Lung (tissue), 13 donors: Measurements from ENCODE around the gene PRAC1. TPM values are rescaled to one million over a fixed set of nuclear protein-coding genes. Genes with fewer than 3 reads are reported as not detected.

ENCODE experiments used
- ATAC-seq: fragments of 200-7000 bp; cut with Tn5 transposase; one replicate; pipeline ENCODE4 v1.9.1; 2020; ENCODE audit warnings: moderate number of reproducible peaks; ENCODE audit not compliant: insufficient read depth, low FRiP score
- DNase-seq, 3 donors: peaks; one replicate each; pipeline ENCODE4 v3.0.0-alpha.2; 2013 to 2017
- H3K27ac ChIP-seq, 2 donors: one replicate each; pipeline ENCODE4 v1.5.1; 2013; ENCODE audit warnings: mild to moderate bottlenecking in 2 of 2, moderate library complexity in 2 of 2, control low read depth in 1 of 2, inconsistent platforms in 1 of 2, low read depth in 1 of 2, low read length in 1 of 2
- H3K27me3 ChIP-seq, 3 donors: one replicate each; pipeline ENCODE4 v1.5.1; 2013; ENCODE audit warnings: low read length in 2 of 3; ENCODE audit not compliant: control insufficient read depth in 3 of 3, insufficient read depth in 3 of 3
- H3K36me3 ChIP-seq, 4 donors: one replicate each; pipeline ENCODE4 v1.5.1; 2013; ENCODE audit warnings: low read length in 4 of 4, mild to moderate bottlenecking in 1 of 4, moderate library complexity in 1 of 4; ENCODE audit not compliant: control insufficient read depth in 4 of 4, insufficient read depth in 4 of 4
- H3K4me1 ChIP-seq, 5 donors: one replicate each; pipeline ENCODE4 v1.5.1; 2013; ENCODE audit warnings: low read length in 5 of 5, mild to moderate bottlenecking in 2 of 5, moderate library complexity in 1 of 5; ENCODE audit not compliant: control insufficient read depth in 5 of 5, insufficient read depth in 5 of 5
- H3K4me3 ChIP-seq: one replicate; pipeline ENCODE4 v1.5.1; 2013; ENCODE audit warnings: mild to moderate bottlenecking, control low read depth, moderate library complexity
- H3K9ac ChIP-seq, 2 donors: one replicate each; pipeline ENCODE4 v1.5.1; 2013; ENCODE audit warnings: low read length in 2 of 2, control low read depth in 1 of 2; ENCODE audit not compliant: insufficient read depth in 1 of 2
- H3K9me3 ChIP-seq, 4 donors: one replicate each; pipeline ENCODE4 v1.5.1; 2013; ENCODE audit warnings: low read length in 3 of 4, mild to moderate bottlenecking in 1 of 4, moderate library complexity in 1 of 4; ENCODE audit not compliant: control insufficient read depth in 4 of 4, insufficient read depth in 3 of 4
- CTCF ChIP-seq: IDR thresholded peaks from 2 replicates; pipeline ENCODE4 v1.5.1; 2012; ENCODE audit warnings: mild to moderate bottlenecking; ENCODE audit errors: control extremely low read depth, extremely low read depth
- WGBS, 2 donors: extraction: QIAGEN DNeasy Blood & Tissue Kit; methylation state at CpG; one replicate each; pipeline ENCODE4 v1.1.7; 2013; 5-methylcytosine and 5-hydroxymethylcytosine counted together
- polyA plus RNA-seq, 2 donors: library from polyadenylated mRNA; stranded (reverse); fragments of 200-250 nt; gene quantifications; one replicate each; pipeline ENCODE4 v1.2.1, GENCODE V29; 2013
- small RNA-seq: library from RNA; depleted of rRNA; stranded (forward); fragments of <200 nt; gene quantifications from one replicate; pipeline ENCODE3, GENCODE V24; 2014; ENCODE audit warnings: low replicate concordance
- total RNA-seq, 2 donors: library from RNA; depleted of rRNA in 1 of 2; stranded (reverse); fragments of >200 nt in 1 of 2; gene quantifications; one replicate each; pipeline ENCODE4 v1.2.1, GENCODE V29; 2014 to 2021
- donor health status: control.
- donor health status: control.
- donor health status: Bipolar disorder and iron deficiency.
- donor health status: healthy.
- donor health status: DM: yes; HTN: yes; CAD: no.

Gene PRAC1
- total and polyA plus RNA-seq, 4 donors = not detected

GRCh38 chr17:48678141-48678971 is 44.0 kb downstream of the PRAC1 start:
- H3K4me1 ChIP-seq = peaks cover 0 to 4% (median 0%) of the 10 kb centered on the region in 5 donors
- peaks cover 2 to 74% (median 47%) of the 10 kb centered on the region in 3 donors for H3K27me3 ChIP-seq
- no peak overlapping the region for H3K4me3 ChIP-seq

DNA sequence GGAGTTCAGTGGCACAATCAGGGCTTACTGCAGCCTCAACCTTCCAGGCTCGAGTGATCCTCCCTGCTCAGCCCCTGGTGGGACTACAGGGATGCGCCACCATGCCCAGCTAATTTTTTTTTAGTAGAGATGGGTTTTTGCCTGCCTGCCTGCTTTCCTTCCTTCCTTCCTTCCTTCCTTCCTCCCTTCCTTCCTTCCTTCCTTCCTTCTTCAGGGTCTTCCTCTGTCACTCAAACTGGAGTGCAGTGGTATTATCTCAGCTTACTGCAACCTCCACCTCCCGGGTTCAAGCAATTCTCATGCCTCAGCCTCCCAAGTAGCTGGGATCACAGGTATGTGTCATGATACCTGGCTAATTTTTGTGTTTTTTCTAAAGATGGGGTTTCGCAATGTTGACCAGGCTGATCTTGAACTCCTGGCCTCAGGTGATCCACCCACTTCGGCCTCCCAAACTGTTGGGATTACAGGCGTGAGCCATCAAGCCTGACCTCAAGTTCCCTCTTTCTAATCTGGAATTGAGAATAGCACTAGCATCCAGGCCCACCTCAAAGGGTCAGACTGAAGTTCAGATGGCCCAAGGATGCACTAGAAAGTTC is 45.3 kb downstream of the PRAC1 start:
- H3K27me3 ChIP-seq = peaks cover 2 to 68% (median 39%) of the 10 kb centered on the region in 3 donors
- 74 to 80% methylated on average over 6 of the region's 6 CpGs for WGBS, 2 donors
- H3K36me3 ChIP-seq = no peaks in the 10 kb centered on the region

More at GRCh38 chr17:48678141-48678971, 44.0 kb downstream of the PRAC1 start:
- whole genome bisulfite sequencing, 2 donors = 8 to 9% methylated on average over 39 to 41 of the region's 41 CpGs
- peak; percentile 50 to 71 (median 53) for DNase-seq
- Histone ChIP-seq H3K27ac (no peak overlapping the region), H3K9ac (no peak overlapping the region), H3K36me3 (no peaks in the 10 kb centered on the region), H3K9me3 (no peaks in the 10 kb centered on the region)
- TF ChIP-seq CTCF = peak; percentile 74
- ATAC-seq = peak; percentile 82

DNA sequence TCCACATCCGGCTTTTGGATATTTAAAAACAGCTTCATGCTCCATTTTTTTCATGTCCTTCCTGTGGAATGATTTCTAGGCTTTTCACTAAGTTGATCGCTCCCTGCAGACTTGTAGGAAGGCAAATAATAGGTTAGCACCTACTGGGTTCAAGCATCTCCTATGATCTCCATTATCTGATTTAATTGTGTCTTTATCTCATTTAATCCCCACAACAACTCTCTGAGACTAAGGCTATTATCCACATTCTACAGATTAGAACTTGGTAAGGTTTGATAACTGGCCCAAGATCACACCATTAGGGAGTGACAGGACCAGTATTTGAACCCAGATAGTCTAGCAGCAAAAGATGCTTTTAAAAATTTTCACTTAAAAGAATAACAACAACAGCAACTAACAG is 50.0 kb downstream of the PRAC1 start:
- WGBS, 2 donors = 55 to 69% methylated on average over 2 of the region's 2 CpGs
- H3K4me3 ChIP-seq = no peak overlapping the region
- H3K9ac ChIP-seq = no peak overlapping the region
- peaks cover 0 to 5% (median 0%) of the 10 kb centered on the region in 5 donors for H3K4me1 ChIP-seq
- ATAC-seq (no peak), DNase-seq (no peak)
- no peak overlapping the region for H3K27ac ChIP-seq
- peaks cover 4 to 50% (median 26%) of the 10 kb centered on the region in 3 donors for H3K27me3 ChIP-seq
- no peaks in the 10 kb centered on the region for H3K9me3 ChIP-seq
- no peaks in the 10 kb centered on the region for H3K36me3 ChIP-seq
- TF ChIP-seq CTCF = no peak

More for the DNA sequence above, 45.3 kb downstream of the PRAC1 start:
- Histone ChIP-seq H3K4me1 (peaks cover 0 to 5% (median 0%) of the 10 kb centered on the region in 5 donors), H3K4me3 (no peak overlapping the region), H3K27ac (no peak overlapping the region), H3K9ac (no peak overlapping the region), H3K9me3 (no peaks in the 10 kb centered on the region)
- no peak for ATAC-seq
- DNase-seq = no peak
- TF ChIP-seq CTCF = no peak

Small RNA genes within 50 kb of the gene (small RNA-seq; reads per million reads assigned to genes)
- gene AC091179.2 (not detected), gene COX6B1P2 (not detected), gene MIR3185 (not detected), gene RF02132 (not detected), gene RF02133 (not detected), gene RN7SL125P (not detected)

Other genes starting within 250 kb of the PRAC1 start
- gene HOXB1, start 191.5 kb downstream of the PRAC1 start, total RNA-seq = not detected
- gene HOXB1, start 191.5 kb downstream of the PRAC1 start, polyA plus RNA-seq = not detected
- gene HOXB2, start 177.4 kb downstream of the PRAC1 start, total RNA-seq = 10 to 100 TPM in 1 of 2 donors, 1 to 10 TPM in 1; 6.7 to 13.9 TPM
- 1 to 10 TPM; 4.1 to 7.8 TPM for gene HOXB2, start 177.4 kb downstream of the PRAC1 start, polyA plus RNA-seq
- gene HOXB4, start 144.2 kb downstream of the PRAC1 start, total RNA-seq = 1 to 10 TPM; 3.5 to 6.7 TPM
- 1 to 10 TPM; 1.4 to 1.7 TPM for gene HOXB4, start 144.2 kb downstream of the PRAC1 start, polyA plus RNA-seq
- gene HOXB3, start 132.3 kb downstream of the PRAC1 start, total RNA-seq = 10 to 100 TPM in 1 of 2 donors, 1 to 10 TPM in 1; 8.6 to 21.1 TPM
- 1 to 10 TPM; 1.9 to 4.9 TPM for gene HOXB3, start 132.3 kb downstream of the PRAC1 start, polyA plus RNA-seq
- 1 to 10 TPM; 2.6 to 2.9 TPM for gene HOXB5, start 128.7 kb downstream of the PRAC1 start, total RNA-seq
- gene HOXB5, start 128.7 kb downstream of the PRAC1 start, polyA plus RNA-seq = 1 to 10 TPM; 1.8 TPM
- 1 to 10 TPM; 6.1 to 7.5 TPM for gene HOXB6, start 117.5 kb downstream of the PRAC1 start, total RNA-seq
- 1 to 10 TPM; 5.3 to 5.4 TPM for gene HOXB6, start 117.5 kb downstream of the PRAC1 start, polyA plus RNA-seq
- gene HOXB7, start 111.5 kb downstream of the PRAC1 start, total RNA-seq = 1 to 10 TPM in 1 of 2 donors, under 1 TPM in 1; 0.43 to 3.3 TPM
- gene HOXB7, start 111.5 kb downstream of the PRAC1 start, polyA plus RNA-seq = 1 to 10 TPM; 1.2 to 3.3 TPM
- gene HOXB8, start 107.2 kb downstream of the PRAC1 start, total RNA-seq = under 1 TPM in 1 of 2 donors, not detected in 1; 0.31 TPM
- under 1 TPM; 0.08 to 0.10 TPM for gene HOXB8, start 107.2 kb downstream of the PRAC1 start, polyA plus RNA-seq
- gene HOXB9, start 96.2 kb downstream of the PRAC1 start, total RNA-seq = under 1 TPM in 1 of 2 donors, not detected in 1; 0.18 TPM
- not detected for gene HOXB9, start 96.2 kb downstream of the PRAC1 start, polyA plus RNA-seq
- gene PRAC2, start 667 bp upstream of the PRAC1 start, total RNA-seq = not detected
- gene PRAC2, start 667 bp upstream of the PRAC1 start, polyA plus RNA-seq = not detected
- gene HOXB13, start 6.2 kb upstream of the PRAC1 start, total RNA-seq = not detected
- gene HOXB13, start 6.2 kb upstream of the PRAC1 start, polyA plus RNA-seq = not detected
- gene TTLL6, start 94.7 kb upstream of the PRAC1 start, total RNA-seq = 1 to 10 TPM; 2.3 to 2.8 TPM
- under 1 TPM; 0.94 to 0.95 TPM for gene TTLL6, start 94.7 kb upstream of the PRAC1 start, polyA plus RNA-seq
- gene CALCOCO2, start 108.5 kb upstream of the PRAC1 start, total RNA-seq = 100 to 1,000 TPM; 102 to 128 TPM
- 10 to 100 TPM; 46.8 to 84.0 TPM for gene CALCOCO2, start 108.5 kb upstream of the PRAC1 start, polyA plus RNA-seq
- gene ATP5MC1, start 170.3 kb upstream of the PRAC1 start, total RNA-seq = 10 to 100 TPM; 11.3 to 85.3 TPM
- 100 to 1,000 TPM; 310 to 344 TPM for gene ATP5MC1, start 170.3 kb upstream of the PRAC1 start, polyA plus RNA-seq
- gene UBE2Z, start 185.9 kb upstream of the PRAC1 start, total RNA-seq = 10 to 100 TPM; 54.7 to 63.5 TPM
- gene UBE2Z, start 185.9 kb upstream of the PRAC1 start, polyA plus RNA-seq = 10 to 100 TPM; 29.5 to 57.5 TPM
- gene SNF8, start 222.3 kb upstream of the PRAC1 start, total RNA-seq = 100 to 1,000 TPM in 1 of 2 donors, 10 to 100 TPM in 1; 38.0 to 107 TPM
- 100 to 1,000 TPM; 117 to 152 TPM for gene SNF8, start 222.3 kb upstream of the PRAC1 start, polyA plus RNA-seq
- gene GIP, start 246.1 kb upstream of the PRAC1 start, total RNA-seq = not detected
- not detected for gene GIP, start 246.1 kb upstream of the PRAC1 start, polyA plus RNA-seq